Prostate gland (tissue), 2 donors: ENCODE data around the gene TMEM139. TPM values are rescaled to one million over a fixed set of nuclear protein-coding genes. Genes with fewer than 3 reads are reported as not detected.
A peak's percentile ranks its signal among the peaks of the same experiment; 100 is the strongest.

ENCODE experiments used
- DNase-seq: peaks from one replicate; pipeline ENCODE4 v3.0.0-alpha.2; 2019; ENCODE audit warnings: low spot score
- H3K27ac ChIP-seq, 2 donors: fragments of 200-600 bp; sonication (generic); 2 replicates each; pipeline ENCODE4 v1.5.1; 2017 to 2019
- H3K27me3 ChIP-seq: fragments of 200-600 bp; sonication (generic); replicated peaks from 2 replicates; pipeline ENCODE4 v1.5.1; 2019; ENCODE audit not compliant: insufficient read depth
- H3K36me3 ChIP-seq, 2 donors: fragments of 200-600 bp; sonication (generic); 1 replicate in 1 of 2; 2 replicates in 1 of 2; pipeline versions ENCODE4 v1.5.1 to v1.8.1; 2017 to 2019
- H3K4me1 ChIP-seq: fragments of 200-600 bp; sonication (generic); replicated peaks from 2 replicates; pipeline ENCODE4 v1.5.1; 2019
- H3K4me3 ChIP-seq, 2 donors: fragments of 200-600 bp; sonication (generic); 2 replicates each; pipeline ENCODE4 v1.5.1; 2017 to 2019
- H3K9me3 ChIP-seq: fragments of 200-600 bp; sonication (generic); 2 replicates; pipeline ENCODE4 v1.5.1; 2017
- CTCF ChIP-seq, 4 experiments: fragments of 200-600 bp in 2 of 4; fragments of 450-650 bp in 2 of 4; sonication (generic) in 2 of 4; IDR thresholded peaks; 1 replicate in 3 of 4; 2 replicates in 1 of 4; pipeline ENCODE4 v1.5.1; 2016 to 2019; ENCODE audit warnings: antibody characterized with exemption in 4 of 4, mild to moderate bottlenecking in 2 of 4, moderate library complexity in 2 of 4
- POLR2A ChIP-seq: fragments of 450-650 bp; IDR thresholded peaks from one replicate; pipeline ENCODE4 v1.6.1; 2016; ENCODE audit warnings: antibody characterized with exemption, mild to moderate bottlenecking
- POLR2AphosphoS5 ChIP-seq: sonication (generic); formaldehyde crosslinking; IDR thresholded peaks from one replicate; pipeline ENCODE4 v1.6.1; 2017; ENCODE audit warnings: antibody characterized with exemption
- WGBS: methylation state at CpG from one replicate; pipeline ENCODE4 v1.1.5; 2018; 5-methylcytosine and 5-hydroxymethylcytosine counted together
- intact Hi-C: fragments of 100-400 bp; cut with DNase I; formaldehyde crosslinking; loops from one replicate; pipeline ENCODE4 v1.14.2; 2022
- total RNA-seq, 2 donors: library from RNA; depleted of rRNA; stranded (reverse); fragments of >200 nt; gene quantifications; one replicate each; pipeline ENCODE4 v1.1.0, GENCODE V29; 2016

The TMEM139 gene
- total RNA-seq, 2 donors from 2014 or later = 0.51 to 7.7 TPM

GRCh38 chr7:143282124-143282523, 2.6 kb upstream of the TMEM139 start:
- no peaks in the 10 kb centered on the region for H3K27me3 ChIP-seq
- TF ChIP-seq CTCF (IDR thresholded peaks at IDR 0.05) (no peak), POLR2AphosphoS5 (no peak), POLR2A (no peak)
- H3K9me3 ChIP-seq = no peaks in the 10 kb centered on the region
- no peaks in the 10 kb centered on the region for H3K36me3 ChIP-seq
- no peak for DNase-seq
- intact Hi-C loops = no loop called here
- no peak overlapping the region for H3K4me3 ChIP-seq
- no peak overlapping the region for H3K27ac ChIP-seq
- 95% methylated on average over 8 of the region's 8 CpGs for WGBS
- H3K4me1 ChIP-seq = no peaks in the 10 kb centered on the region

- no peak for DNase-seq
- Histone ChIP-seq H3K27ac (no peak overlapping the region), H3K9me3 (no peaks in the 10 kb centered on the region), H3K4me3 (no peak overlapping the region), H3K27me3 (no peaks in the 10 kb centered on the region), H3K4me1 (no peaks in the 10 kb centered on the region), H3K36me3 (no peaks in the 10 kb centered on the region)
- 81% methylated on average over 4 of the region's 4 CpGs for WGBS
- TF ChIP-seq POLR2AphosphoS5 (no peak), CTCF (IDR thresholded peaks at IDR 0.05) (no peak), POLR2A (no peak)
- intact Hi-C loops = no loop called here
Observed at GRCh38 chr7:143283381-143283780, 1.4 kb upstream of the TMEM139 start.

- H3K36me3 ChIP-seq = no peaks in the 10 kb centered on the region
- no peaks in the 10 kb centered on the region for H3K4me1 ChIP-seq
- intact Hi-C loops = loop anchor here (5.0 kb wide), 2 partner anchors 97 to 122 kb away; partner anchors contain the start of genes EPHA1 and ZYX
- WGBS = 40% methylated on average over 3 of the region's 3 CpGs
- no peak for DNase-seq
- TF ChIP-seq CTCF (IDR thresholded peaks at IDR 0.05) = no peak
- no peak for TF ChIP-seq POLR2AphosphoS5
- no peak for TF ChIP-seq POLR2A
- H3K9me3 ChIP-seq = no peaks in the 10 kb centered on the region
- H3K4me3 ChIP-seq = no peak overlapping the region
- no peaks in the 10 kb centered on the region for H3K27me3 ChIP-seq
- H3K27ac ChIP-seq = peak overlapping the region in 1 of 2 donors; percentile 23
Observed at GRCh38 chr7:143285470-143285778, 666 bp downstream of the TMEM139 start.

- Histone ChIP-seq H3K9me3 (no peaks in the 10 kb centered on the region), H3K36me3 (no peaks in the 10 kb centered on the region), H3K27me3 (no peaks in the 10 kb centered on the region), H3K27ac (no peak overlapping the region), H3K4me1 (no peaks in the 10 kb centered on the region), H3K4me3 (no peak overlapping the region)
- no peak for TF ChIP-seq CTCF (IDR thresholded peaks at IDR 0.05)
- no peak for TF ChIP-seq POLR2A
- TF ChIP-seq POLR2AphosphoS5 = no peak
- no peak for DNase-seq
- intact Hi-C loops = loop anchor here (5.0 kb wide), 2 partner anchors 96 to 121 kb away; partner anchors contain the start of genes EPHA1 and ZYX
- WGBS = 93% methylated on average over 11 of the region's 11 CpGs
Observed at GRCh38 chr7:143285806-143286521, 1.2 kb downstream of the TMEM139 start.

- H3K27ac ChIP-seq = no peak overlapping the region
- H3K36me3 ChIP-seq = no peaks in the 10 kb centered on the region
- no peaks in the 10 kb centered on the region for H3K4me1 ChIP-seq
- no peaks in the 10 kb centered on the region for H3K27me3 ChIP-seq
- 92% methylated on average over 6 of the region's 6 CpGs for WGBS
- intact Hi-C loops = loop anchor here (5.0 kb wide), 2 partner anchors 96 to 121 kb away; partner anchors contain the start of genes EPHA1 and ZYX
- H3K4me3 ChIP-seq = no peak overlapping the region
- H3K9me3 ChIP-seq = no peaks in the 10 kb centered on the region
- DNase-seq = no peak
- TF ChIP-seq POLR2A (no peak), POLR2AphosphoS5 (no peak), CTCF (IDR thresholded peaks at IDR 0.05) (no peak)
Observed at GRCh38 chr7:143286522-143286890, 1.7 kb downstream of the TMEM139 start.
